Calu3 (cell line): ENCODE data around the gene UTP3. TPM values are rescaled to one million over a fixed set of nuclear protein-coding genes. Genes with fewer than 3 reads are reported as not detected.
"Not testable (repeated sequence)": the region's sequence is repeated elsewhere in the genome, so short reads cannot be mapped to it uniquely, and the experiment has no call there.

Experiments used
- BruUV-seq: library from RNA; stranded (reverse); fragments of 400-500 nt; replicated peaks from 2 replicates; lab custom pipeline; 2021; lab: Mats Ljungman, UMichigan
- CTCF ChIA-PET: fragments of 300-600 bp; sonication (Branson Sonifier 250); formaldehyde crosslinking; loops from one replicate; lab custom pipeline; 2022; ENCODE audit warnings: antibody characterized with exemption; lab: Charles Lee
- DNase-seq: peaks from one replicate; pipeline ENCODE4 v3.0.0; 2022
- H3K27ac Mint-ChIP-seq: one replicate; pipeline ENCODE4 v1.8.0; 2022; ENCODE audit warnings: mixed read lengths; ENCODE audit not compliant: unreplicated experiment
- H3K27me3 Mint-ChIP-seq: one replicate; pipeline ENCODE4 v1.8.0; 2022; ENCODE audit warnings: mixed read lengths; ENCODE audit not compliant: unreplicated experiment
- H3K36me3 Mint-ChIP-seq: one replicate; pipeline ENCODE4 v1.8.0; 2022; ENCODE audit warnings: mild to moderate bottlenecking, moderate library complexity, mixed read lengths; ENCODE audit not compliant: insufficient read depth, unreplicated experiment
- H3K4me1 Mint-ChIP-seq: one replicate; pipeline ENCODE4 v1.8.0; 2022; ENCODE audit warnings: mild to moderate bottlenecking, low read depth, mixed read lengths; ENCODE audit not compliant: unreplicated experiment
- H3K4me3 Mint-ChIP-seq: one replicate; pipeline ENCODE4 v1.8.0; 2022; ENCODE audit warnings: mild to moderate bottlenecking, low read depth, moderate library complexity, mixed read lengths; ENCODE audit not compliant: unreplicated experiment
- H3K9me3 Mint-ChIP-seq: one replicate; pipeline ENCODE4 v1.8.0; 2022; ENCODE audit warnings: low read depth, mixed read lengths; ENCODE audit not compliant: unreplicated experiment
- intact Hi-C: fragments of 100-400 bp; cut with micrococcal nuclease; formaldehyde crosslinking; loops from one replicate; pipeline ENCODE4 v1.10.0; 2022; ENCODE audit not compliant: unreplicated experiment
- total RNA-seq: library from RNA; stranded (reverse); gene quantifications from 2 replicates; pipeline ENCODE4 v1.2.3, GENCODE V29; 2022
- TF ChIP-seq, protein P1 (sequence below): fragments of 200-600 bp; IDR thresholded peaks from one replicate; pipeline ENCODE4 v1.8.0; 2022; ENCODE audit warnings: antibody characterized with exemption; ENCODE audit not compliant: unreplicated experiment

Gene UTP3
- total RNA-seq, 1 experiment from 2014 or later, result 22.2 TPM

DNA sequence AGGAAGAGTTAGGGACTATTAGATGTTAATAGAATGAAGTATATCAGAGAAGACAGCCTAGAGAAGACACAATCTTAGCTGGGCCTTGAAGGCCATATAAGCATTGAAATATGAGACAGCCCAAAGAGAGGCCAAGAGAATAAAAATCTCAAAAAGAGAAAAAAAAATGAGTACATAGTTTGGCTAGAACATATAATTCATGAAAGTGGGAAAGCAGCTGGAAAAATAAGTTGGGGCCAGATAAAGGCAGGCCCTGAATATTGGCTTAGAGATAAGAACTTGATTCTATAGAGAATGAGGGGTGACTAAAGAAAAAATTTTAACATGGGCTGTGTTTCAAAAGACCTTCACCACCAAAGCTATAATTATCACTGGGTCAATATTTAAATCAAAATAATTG lies 7.4 kb upstream of the UTP3 start:
- CTCF ChIA-PET, result no interaction called here
- intact Hi-C loops, result no loop called here
- no peaks in the 10 kb centered on the region for H3K27me3 Mint-ChIP-seq

DNA sequence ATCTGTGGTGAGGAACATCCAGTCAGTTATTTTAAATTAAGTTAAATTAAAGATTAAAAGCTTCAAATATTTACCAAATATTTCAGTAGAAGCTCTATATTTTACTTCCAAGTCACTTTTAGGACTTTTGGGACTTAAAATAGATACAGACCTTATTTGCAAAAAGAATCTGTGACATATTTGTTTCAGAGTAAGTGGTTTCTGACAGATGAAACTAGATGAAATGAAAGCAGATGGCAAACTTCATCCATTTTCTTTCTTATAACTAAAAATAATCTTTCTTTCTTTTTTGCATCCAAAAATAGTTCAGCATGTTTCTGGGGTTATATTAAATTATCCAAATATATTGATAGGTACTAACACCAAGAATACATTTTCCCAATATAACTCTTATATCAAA lies 6.6 kb upstream of the UTP3 start:
- CTCF ChIA-PET, result no interaction called here
- BruUV-seq, result no TSS peak

More for the DNA sequence above, 7.4 kb upstream of the UTP3 start:
- TF ChIP-seq, protein P1, sequence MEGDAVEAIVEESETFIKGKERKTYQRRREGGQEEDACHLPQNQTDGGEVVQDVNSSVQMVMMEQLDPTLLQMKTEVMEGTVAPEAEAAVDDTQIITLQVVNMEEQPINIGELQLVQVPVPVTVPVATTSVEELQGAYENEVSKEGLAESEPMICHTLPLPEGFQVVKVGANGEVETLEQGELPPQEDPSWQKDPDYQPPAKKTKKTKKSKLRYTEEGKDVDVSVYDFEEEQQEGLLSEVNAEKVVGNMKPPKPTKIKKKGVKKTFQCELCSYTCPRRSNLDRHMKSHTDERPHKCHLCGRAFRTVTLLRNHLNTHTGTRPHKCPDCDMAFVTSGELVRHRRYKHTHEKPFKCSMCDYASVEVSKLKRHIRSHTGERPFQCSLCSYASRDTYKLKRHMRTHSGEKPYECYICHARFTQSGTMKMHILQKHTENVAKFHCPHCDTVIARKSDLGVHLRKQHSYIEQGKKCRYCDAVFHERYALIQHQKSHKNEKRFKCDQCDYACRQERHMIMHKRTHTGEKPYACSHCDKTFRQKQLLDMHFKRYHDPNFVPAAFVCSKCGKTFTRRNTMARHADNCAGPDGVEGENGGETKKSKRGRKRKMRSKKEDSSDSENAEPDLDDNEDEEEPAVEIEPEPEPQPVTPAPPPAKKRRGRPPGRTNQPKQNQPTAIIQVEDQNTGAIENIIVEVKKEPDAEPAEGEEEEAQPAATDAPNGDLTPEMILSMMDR, result no peak
- Mint-ChIP-seq H3K27ac (no peak overlapping the region), H3K4me1 (no peaks in the 10 kb centered on the region), H3K4me3 (no peak overlapping the region), H3K36me3 (no peaks in the 10 kb centered on the region), H3K9me3 (no peaks in the 10 kb centered on the region)
- BruUV-seq, result no TSS peak
- DNase-seq, result no peak

DNA sequence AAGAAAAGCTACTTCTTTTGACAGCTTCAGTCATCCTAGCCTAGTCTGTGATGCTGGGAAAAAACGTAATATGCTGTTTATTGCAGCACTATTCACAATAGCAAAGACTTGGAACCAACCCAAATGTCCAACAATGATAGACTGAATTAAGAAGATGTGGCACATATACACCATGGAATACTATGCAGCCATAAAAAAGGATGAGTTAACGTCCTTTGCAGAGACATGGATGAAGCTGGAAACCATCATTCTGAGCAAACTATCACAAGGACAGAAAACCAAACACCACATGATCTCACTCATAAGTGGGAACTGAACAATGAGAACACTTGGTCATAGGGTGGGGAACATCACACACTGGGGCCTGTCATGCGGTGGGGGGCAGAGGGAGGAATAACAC lies 6.2 kb upstream of the UTP3 start:
- CTCF ChIA-PET, H3K4me1 Mint-ChIP-seq, H3K27ac Mint-ChIP-seq, H3K36me3 Mint-ChIP-seq, H3K27me3 Mint-ChIP-seq, BruUV-seq, H3K9me3 Mint-ChIP-seq, H3K4me3 Mint-ChIP-seq, intact Hi-C loops, DNase-seq: not testable (repeated sequence)

More for the DNA sequence above, 6.6 kb upstream of the UTP3 start:
- DNase-seq, result no peak
- Mint-ChIP-seq H3K9me3 (no peaks in the 10 kb centered on the region), H3K36me3 (no peaks in the 10 kb centered on the region), H3K27me3 (no peaks in the 10 kb centered on the region), H3K4me1 (no peaks in the 10 kb centered on the region), H3K27ac (no peak overlapping the region), H3K4me3 (no peak overlapping the region)
- intact Hi-C loops, result no loop called here
- TF ChIP-seq, protein P1, result no peak

DNA sequence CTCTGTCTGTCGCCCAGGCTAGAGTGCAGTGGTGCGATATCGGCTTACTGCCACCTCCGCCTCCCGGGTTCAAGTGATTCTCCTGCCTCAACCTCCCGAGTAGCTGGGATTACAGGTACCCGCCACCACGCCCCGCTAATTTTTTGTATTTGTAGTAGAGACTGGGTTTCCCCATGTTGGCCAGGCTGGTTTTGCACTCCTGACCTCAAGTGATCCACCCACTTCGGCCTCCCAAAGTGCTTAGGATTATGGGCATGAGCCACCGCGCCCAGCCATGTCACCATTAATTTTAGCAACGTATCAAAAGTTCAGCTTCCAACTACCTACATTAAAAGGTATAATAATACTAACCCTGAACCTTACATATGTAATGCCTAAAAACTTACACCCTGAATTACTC lies 940 bp upstream of the UTP3 start:
- H3K36me3 Mint-ChIP-seq, result peaks cover 35% of the 10 kb centered on the region
- intact Hi-C loops, result loop anchor here (5.0 kb wide), 1 partner anchor 85 kb away; no protein-coding TSS in a partner anchor
- TF ChIP-seq, protein P1, result no peak
- no peaks in the 10 kb centered on the region for H3K9me3 Mint-ChIP-seq
- H3K27ac Mint-ChIP-seq, result peak overlapping the region; percentile 84
- CTCF ChIA-PET, result no interaction called here
- BruUV-seq, result no TSS peak
- no peak for DNase-seq
- no peaks in the 10 kb centered on the region for H3K27me3 Mint-ChIP-seq
- H3K4me3 Mint-ChIP-seq, result peak overlapping the region; percentile 90
- peaks cover 13% of the 10 kb centered on the region for H3K4me1 Mint-ChIP-seq

DNA sequence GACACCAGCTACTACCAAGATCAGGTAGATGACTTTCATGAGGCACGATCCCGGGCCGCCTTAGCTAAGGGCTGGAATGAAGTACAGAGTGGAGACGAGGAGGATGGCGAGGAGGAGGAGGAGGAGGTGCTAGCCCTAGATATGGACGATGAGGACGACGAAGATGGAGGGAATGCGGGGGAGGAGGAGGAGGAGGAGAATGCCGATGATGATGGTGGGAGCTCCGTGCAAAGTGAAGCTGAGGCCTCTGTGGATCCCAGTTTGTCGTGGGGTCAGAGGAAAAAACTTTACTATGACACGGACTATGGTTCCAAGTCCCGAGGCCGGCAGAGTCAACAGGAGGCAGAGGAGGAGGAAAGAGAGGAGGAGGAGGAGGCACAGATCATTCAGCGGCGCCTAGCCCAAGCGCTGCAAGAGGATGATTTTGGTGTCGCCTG lies 481 bp downstream of the UTP3 start:
- Mint-ChIP-seq H3K27ac (peak overlapping the region; percentile 84), H3K27me3 (no peaks in the 10 kb centered on the region), H3K9me3 (no peaks in the 10 kb centered on the region), H3K36me3 (peaks cover 35% of the 10 kb centered on the region), H3K4me1 (peaks cover 13% of the 10 kb centered on the region), H3K4me3 (peak overlapping the region; percentile 90)
- CTCF ChIA-PET, result interaction anchor here (0.6 kb wide), 1 partner anchor 252 kb away, joined by 3 read pairs; no protein-coding TSS in a partner anchor
- TF ChIP-seq, protein P1, result no peak
- DNase-seq, result no peak
- intact Hi-C loops, result loop anchor here (1.0 to 5.0 kb wide), 2 partner anchors 37 to 87 kb away; no protein-coding TSS in a partner anchor
- BruUV-seq, result no TSS peak
